ENCODE measurements around the gene ULK1. TPM values are rescaled to one million over a fixed set of nuclear protein-coding genes. Genes with fewer than 3 reads are reported as not detected.
A peak's percentile ranks its signal among the peaks of the same experiment; 100 is the strongest.
"Not testable (repeated sequence)": the region's sequence is repeated elsewhere in the genome, so short reads cannot be mapped to it uniquely, and the experiment has no call there.

The ULK1 gene
- total RNA-seq, 1 donor = 11.7 TPM

DNA sequence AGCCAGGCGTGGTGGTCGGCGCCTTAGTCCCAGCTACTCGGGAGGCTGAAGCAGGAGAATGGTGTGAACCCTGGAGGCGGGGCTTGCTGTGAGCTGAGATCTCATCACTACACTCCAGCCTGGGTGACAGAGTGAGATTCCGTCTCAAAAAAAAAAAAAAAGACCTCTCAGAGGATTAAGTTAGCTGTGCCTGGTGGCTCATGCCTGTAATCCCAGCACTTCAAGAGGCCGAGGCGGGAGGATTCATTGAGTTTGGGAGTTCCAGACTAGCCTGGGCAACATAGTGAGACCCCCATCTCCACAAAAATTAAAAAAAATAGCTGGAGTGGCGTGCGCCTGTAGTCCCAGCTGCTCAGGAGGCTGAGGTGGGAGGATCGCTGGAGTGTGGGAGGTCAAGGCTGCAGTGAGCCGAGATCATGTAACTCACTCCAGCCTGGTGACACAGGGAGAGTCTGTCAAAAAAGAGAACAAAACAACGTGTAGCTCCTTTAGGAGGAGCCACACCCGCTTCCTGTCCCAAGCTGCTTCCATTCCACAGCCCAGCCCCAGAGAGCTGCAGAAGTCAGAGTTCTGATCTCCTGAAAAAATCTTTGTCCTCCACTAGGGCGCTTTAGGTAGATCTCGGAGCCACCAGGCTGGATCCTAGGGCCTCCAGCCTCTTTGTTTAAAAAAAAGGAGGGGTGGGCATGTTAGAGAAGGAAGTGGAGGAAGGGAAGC is 11.5 kb upstream of the ULK1 start:
- no peak for DNase-seq (ENCODE audit: low read depth)
- TF ChIP-seq, protein P1, sequence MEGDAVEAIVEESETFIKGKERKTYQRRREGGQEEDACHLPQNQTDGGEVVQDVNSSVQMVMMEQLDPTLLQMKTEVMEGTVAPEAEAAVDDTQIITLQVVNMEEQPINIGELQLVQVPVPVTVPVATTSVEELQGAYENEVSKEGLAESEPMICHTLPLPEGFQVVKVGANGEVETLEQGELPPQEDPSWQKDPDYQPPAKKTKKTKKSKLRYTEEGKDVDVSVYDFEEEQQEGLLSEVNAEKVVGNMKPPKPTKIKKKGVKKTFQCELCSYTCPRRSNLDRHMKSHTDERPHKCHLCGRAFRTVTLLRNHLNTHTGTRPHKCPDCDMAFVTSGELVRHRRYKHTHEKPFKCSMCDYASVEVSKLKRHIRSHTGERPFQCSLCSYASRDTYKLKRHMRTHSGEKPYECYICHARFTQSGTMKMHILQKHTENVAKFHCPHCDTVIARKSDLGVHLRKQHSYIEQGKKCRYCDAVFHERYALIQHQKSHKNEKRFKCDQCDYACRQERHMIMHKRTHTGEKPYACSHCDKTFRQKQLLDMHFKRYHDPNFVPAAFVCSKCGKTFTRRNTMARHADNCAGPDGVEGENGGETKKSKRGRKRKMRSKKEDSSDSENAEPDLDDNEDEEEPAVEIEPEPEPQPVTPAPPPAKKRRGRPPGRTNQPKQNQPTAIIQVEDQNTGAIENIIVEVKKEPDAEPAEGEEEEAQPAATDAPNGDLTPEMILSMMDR (IDR thresholded peaks at IDR 0.05; ENCODE audit: insufficient read depth, low read depth, low read length) = no peak
- no peak overlapping the region for H3K4me3 ChIP-seq (ENCODE audit: low read depth, low read length)

DNA sequence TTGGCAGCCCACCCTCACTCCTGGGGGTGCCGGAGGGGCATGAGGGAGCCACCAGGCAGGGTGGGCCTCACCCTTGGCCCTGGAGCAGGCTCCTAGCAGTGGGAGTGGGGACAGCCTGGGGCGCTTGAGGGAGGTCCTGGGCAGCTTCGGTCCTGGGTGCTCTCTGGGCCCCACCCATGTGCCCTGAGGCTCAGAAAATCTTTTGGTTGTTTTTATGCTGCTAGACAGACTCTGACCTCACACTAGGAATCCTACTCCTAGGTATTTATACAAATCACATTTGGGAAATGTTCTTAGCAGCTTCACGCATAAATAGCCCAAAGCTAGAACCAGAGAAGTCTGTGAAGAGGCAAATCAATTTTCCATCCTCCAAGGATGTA is 10.9 kb upstream of the ULK1 start:
- TF ChIP-seq, protein P1 (IDR thresholded peaks at IDR 0.05; ENCODE audit: insufficient read depth, low read depth, low read length) = no peak
- DNase-seq (ENCODE audit: low read depth) = no peak
- no peak overlapping the region for H3K4me3 ChIP-seq (ENCODE audit: low read depth, low read length)

DNA sequence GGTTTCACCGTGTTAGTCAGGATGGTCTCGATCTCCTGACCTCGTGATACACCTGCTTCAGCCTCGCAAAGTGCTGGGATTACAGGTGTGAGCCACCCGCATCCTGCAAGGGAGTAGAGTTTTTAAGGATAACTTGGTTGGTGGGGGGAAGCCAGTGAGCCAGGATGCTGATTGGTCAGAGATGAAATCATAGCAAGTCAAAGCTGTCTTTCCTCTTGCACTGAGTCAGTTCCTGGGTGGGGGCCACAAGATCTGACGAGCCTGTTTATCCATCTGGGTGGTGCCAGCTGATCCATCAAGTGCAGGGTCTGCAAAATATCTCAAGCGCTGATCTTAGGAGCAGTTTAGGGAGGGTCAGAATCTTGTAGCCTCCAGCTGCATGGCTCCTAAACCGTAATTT is 9.3 kb upstream of the ULK1 start:
- not testable (repeated sequence) for DNase-seq (ENCODE audit: low read depth); H3K4me3 ChIP-seq (ENCODE audit: low read depth, low read length)

DNA sequence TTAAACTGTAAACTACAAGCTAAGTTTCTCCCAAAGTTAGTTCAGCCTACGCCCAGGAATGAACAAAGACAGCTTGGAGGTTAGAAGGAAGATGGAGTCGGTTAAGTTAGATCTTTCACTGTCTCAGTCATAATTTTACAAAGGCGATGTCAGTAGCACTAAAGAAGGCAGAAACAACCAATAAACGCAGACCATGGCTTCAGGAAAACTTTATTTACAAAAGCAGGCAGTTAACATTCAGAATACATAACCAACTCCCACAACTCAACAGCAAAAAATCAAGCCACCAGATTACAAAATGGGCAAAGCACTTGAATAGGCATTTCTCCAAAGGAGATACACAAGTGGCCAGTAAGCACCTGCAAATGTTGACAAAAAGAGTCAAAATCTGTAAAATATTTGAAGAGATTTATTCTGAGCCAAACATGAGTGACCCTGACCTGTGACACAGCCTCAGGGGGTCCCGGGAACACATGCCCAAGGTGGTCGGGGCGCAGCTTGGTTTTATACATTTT is 8.8 kb upstream of the ULK1 start:
- TF ChIP-seq, protein P1 (IDR thresholded peaks at IDR 0.05; ENCODE audit: insufficient read depth, low read depth, low read length) = no peak
- DNase-seq (ENCODE audit: low read depth) = no peak
- H3K4me3 ChIP-seq (ENCODE audit: low read depth, low read length) = no peak overlapping the region

DNA sequence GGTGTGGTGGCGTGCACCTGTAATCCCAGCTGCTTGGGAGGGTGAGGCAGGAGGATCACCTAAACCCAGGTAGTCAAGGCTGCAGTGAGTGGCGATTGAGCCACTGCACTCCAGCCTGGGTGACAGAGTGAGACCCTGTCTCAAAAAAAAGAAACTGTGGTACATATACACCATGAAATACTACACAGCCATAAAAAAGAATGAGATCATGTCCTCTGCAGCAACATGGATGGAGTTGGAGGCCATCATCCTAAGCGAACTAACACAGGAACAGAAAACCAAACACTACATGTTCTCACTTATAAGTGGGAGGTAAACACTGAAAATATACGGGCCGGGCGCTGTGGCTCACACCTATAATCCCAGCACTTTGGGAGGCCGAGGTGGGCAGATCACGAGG is 2.7 kb upstream of the ULK1 start:
- not testable (repeated sequence) for DNase-seq (ENCODE audit: low read depth); H3K4me3 ChIP-seq (ENCODE audit: low read depth, low read length)

DNA sequence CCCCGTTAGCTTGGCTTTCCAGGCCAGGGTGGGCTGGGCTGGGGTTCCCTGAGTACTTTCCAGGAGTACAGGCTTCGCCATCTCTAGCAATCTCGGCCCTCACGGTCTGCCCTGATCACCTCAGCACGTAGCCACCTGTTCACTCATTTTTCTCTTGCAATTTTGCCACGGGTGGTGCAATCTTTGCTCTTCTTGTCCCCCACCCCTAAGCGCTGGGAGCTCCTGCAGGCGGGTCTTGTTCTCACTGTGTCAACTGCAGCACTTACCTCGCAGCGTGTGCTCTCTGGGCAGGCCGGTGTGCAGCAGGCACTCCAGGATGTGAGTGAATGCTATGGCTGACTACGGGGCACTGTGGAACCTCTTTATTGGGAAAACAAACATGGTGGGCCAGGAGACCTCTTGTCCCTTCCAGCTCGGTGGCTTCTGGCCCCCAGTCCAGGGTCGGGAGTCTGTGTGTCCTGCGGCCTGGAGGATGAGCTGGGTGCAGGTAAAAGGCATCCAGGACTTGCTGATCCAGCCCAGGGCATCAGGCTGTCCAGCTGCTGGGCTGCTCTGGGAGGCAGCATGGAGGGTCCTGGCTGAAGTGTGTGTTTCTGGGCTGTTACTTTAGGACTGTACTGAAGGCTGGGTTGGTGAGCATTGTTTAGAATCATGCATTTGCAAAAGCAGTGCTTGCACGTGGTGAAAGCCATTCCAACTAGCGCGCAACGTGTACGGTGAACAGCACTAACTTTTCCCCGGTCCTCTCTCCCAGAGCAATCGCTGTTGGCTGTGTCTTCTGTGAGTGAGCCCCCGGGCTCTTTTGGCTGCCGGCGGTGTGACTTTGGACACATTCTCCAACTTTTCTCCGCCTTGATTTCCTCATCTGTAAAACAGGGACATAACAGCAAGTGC is 1.5 kb upstream of the ULK1 start:
- DNase-seq (ENCODE audit: low read depth) = no peak
- TF ChIP-seq, protein P1 (IDR thresholded peaks at IDR 0.05; ENCODE audit: insufficient read depth, low read depth, low read length) = no peak
- H3K4me3 ChIP-seq (ENCODE audit: low read depth, low read length) = no peak overlapping the region

DNA sequence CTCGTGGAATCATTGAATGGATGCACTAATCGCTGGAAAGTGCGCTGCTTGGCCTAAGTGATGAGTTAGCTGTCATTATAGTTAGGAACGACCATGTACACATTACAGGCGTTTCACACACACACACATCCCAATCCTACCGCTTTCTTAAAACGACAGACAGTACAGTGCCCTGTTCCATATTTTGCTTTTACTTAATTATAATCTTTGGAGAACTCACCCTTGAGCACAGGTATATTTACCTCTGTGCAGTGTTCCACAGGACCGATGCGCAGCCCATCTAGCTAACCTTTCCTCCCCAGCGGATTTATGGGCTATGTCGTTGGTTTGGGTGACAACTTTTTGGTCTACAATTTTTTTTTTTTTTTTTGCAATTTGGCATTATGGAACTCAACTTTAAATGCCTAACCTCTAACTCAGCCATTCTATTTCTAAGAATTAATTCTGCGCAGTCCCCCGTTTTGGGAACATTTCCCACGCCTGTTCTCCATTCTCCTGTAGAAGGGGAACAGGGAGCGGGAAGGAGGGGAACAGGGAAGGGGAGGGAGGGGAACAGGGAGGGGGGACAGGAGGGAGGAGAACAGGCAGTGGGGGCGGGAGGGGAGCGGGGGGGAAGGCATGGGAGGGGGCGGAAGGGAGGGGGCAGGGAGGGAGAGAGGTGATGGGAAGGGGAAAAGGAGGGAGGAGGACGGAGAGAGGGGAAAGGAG is 663 bp upstream of the ULK1 start:
- peak overlapping the region; percentile 21 for H3K4me3 ChIP-seq (ENCODE audit: low read depth, low read length)
- TF ChIP-seq, protein P1 (IDR thresholded peaks at IDR 0.05; ENCODE audit: insufficient read depth, low read depth, low read length) = no peak
- no peak for DNase-seq (ENCODE audit: low read depth)
